PFSK-1 (cell line): ENCODE measurements around the gene BMP8B.

Experiments used
- FOXP2 ChIP-seq: optimal IDR thresholded peaks from 2 replicates; pipeline ENCODE3; 2011; ENCODE audit warnings: borderline replicate concordance, control low read depth, inconsistent platforms; ENCODE audit not compliant: insufficient read depth; ENCODE audit errors: extremely low read length, extremely low read depth
- POLR2AphosphoS5 ChIP-seq: IDR thresholded peaks from 2 replicates; pipeline ENCODE4 v1.6.1; 2012; ENCODE audit warnings: low read depth, mild to moderate bottlenecking, control low read depth, low read length, moderate library complexity
- REST ChIP-seq, 2 experiments: IDR thresholded peaks; 2 replicates each; pipeline versions ENCODE4 v1.6.1 to v1.8.0; 2011 to 2012; ENCODE audit warnings: low read depth in 2 of 2, low read length in 2 of 2, control low read depth in 1 of 2, inconsistent platforms in 1 of 2, mild to moderate bottlenecking in 1 of 2, moderate library complexity in 1 of 2; ENCODE audit not compliant: insufficient read depth in 1 of 2
- SIN3A ChIP-seq: IDR thresholded peaks from 2 replicates; pipeline ENCODE4 v1.6.1; 2012; ENCODE audit warnings: mild to moderate bottlenecking, low read length, moderate library complexity, borderline replicate concordance; ENCODE audit not compliant: insufficient read depth
- TAF1 ChIP-seq: IDR thresholded peaks from 2 replicates; pipeline ENCODE4 v1.6.1; 2012; ENCODE audit warnings: low read length, control low read depth, borderline replicate concordance; ENCODE audit not compliant: insufficient read depth

Gene BMP8B

GRCh38 chr1:39726600-39726999, 62.1 kb downstream of the BMP8B start:
- TF ChIP-seq POLR2AphosphoS5, result no peak
- TF ChIP-seq SIN3A, result no peak
- TF ChIP-seq FOXP2, result no peak
- TF ChIP-seq TAF1, result no peak
- no peak for TF ChIP-seq REST (IDR thresholded peaks at IDR 0.05; ENCODE audit: insufficient read depth in 1 of 2, low read depth in 2 of 2, low read length in 2 of 2)

GRCh38 chr1:39722495-39722894, 66.2 kb downstream of the BMP8B start:
- TF ChIP-seq SIN3A, result no peak

GRCh38 chr1:39721664-39722063, 67.0 kb downstream of the BMP8B start:
- TF ChIP-seq SIN3A, result no peak
- TF ChIP-seq POLR2AphosphoS5, result no peak
- TF ChIP-seq FOXP2, result no peak
- no peak for TF ChIP-seq TAF1
- no peak for TF ChIP-seq REST (IDR thresholded peaks at IDR 0.05; ENCODE audit: insufficient read depth in 1 of 2, low read depth in 2 of 2, low read length in 2 of 2)

- TF ChIP-seq REST (IDR thresholded peaks at IDR 0.05; ENCODE audit: insufficient read depth in 1 of 2, low read depth in 2 of 2, low read length in 2 of 2), result no peak
- no peak for TF ChIP-seq POLR2AphosphoS5
- no peak for TF ChIP-seq SIN3A
- TF ChIP-seq TAF1, result no peak
- TF ChIP-seq FOXP2, result no peak
Observed at GRCh38 chr1:39720094-39720999, 68.3 kb downstream of the BMP8B start.

- no peak for TF ChIP-seq POLR2AphosphoS5
Observed at GRCh38 chr1:39717809-39718208, 70.9 kb downstream of the BMP8B start.

- no peak for TF ChIP-seq REST (IDR thresholded peaks at IDR 0.05; ENCODE audit: insufficient read depth in 1 of 2, low read depth in 2 of 2, low read length in 2 of 2)
- TF ChIP-seq FOXP2, result no peak
- no peak for TF ChIP-seq SIN3A
- no peak for TF ChIP-seq TAF1
- no peak for TF ChIP-seq POLR2AphosphoS5
Observed at GRCh38 chr1:39713557-39713956, 75.1 kb downstream of the BMP8B start.
